Measurements from ENCODE around the gene ATP2C2. TPM values are rescaled to one million over a fixed set of nuclear protein-coding genes. Genes with fewer than 3 reads are reported as not detected.
"Not testable (repeated sequence)": the region's sequence is repeated elsewhere in the genome, so short reads cannot be mapped to it uniquely, and the experiment has no call there.

The ATP2C2 gene
- polyA plus RNA-seq, 1 donor, result 0.38 TPM

DNA sequence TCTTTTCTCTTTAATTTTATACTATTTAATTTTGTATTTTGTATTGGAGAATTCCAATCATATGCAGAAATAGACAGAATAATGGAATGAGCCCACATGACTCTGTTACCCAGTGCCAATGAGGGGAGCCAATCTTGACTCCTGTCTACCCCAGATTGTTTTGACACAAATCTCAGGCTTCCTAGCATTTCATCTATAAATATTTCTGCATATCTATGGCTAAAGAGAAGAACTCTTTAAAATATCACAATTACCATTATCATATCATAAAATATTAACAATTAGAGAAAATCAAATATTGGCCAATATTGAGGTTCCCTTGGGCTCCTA lies 23.7 kb downstream of the ATP2C2 start:
- DNase-seq (ENCODE audit: low read depth), result no peak

- DNase-seq (ENCODE audit: low read depth), result not testable (repeated sequence)
Observed at GRCh38 chr16:84396082-84396481, 27.7 kb downstream of the ATP2C2 start.

DNA sequence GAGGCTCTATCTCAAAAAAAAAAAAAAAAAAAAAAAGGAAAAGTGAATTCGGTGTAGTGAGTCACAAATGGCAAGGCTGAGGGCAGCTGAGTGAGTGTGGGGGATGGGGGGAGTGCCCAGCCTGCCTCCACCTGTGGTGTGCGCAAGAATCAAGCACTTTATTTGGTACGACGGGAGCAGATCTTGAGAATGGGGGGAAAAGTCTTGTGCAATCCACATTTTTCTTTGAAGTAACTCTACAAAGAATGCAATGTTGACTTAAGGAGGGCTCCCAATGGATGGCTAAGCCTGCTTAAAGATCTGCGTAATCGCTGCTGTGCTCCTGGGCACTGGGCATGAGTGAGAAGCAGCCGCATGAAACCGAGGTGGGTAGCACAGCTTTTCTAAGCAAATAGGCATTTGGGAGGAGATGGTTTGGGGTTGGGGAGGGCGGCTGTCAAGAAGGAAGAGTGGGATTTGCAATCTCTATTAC lies 28.2 kb downstream of the ATP2C2 start:
- DNase-seq (ENCODE audit: low read depth), result no peak

GRCh38 chr16:84397090-84397489 lies 28.8 kb downstream of the ATP2C2 start:
- DNase-seq (ENCODE audit: low read depth), result no peak

DNA sequence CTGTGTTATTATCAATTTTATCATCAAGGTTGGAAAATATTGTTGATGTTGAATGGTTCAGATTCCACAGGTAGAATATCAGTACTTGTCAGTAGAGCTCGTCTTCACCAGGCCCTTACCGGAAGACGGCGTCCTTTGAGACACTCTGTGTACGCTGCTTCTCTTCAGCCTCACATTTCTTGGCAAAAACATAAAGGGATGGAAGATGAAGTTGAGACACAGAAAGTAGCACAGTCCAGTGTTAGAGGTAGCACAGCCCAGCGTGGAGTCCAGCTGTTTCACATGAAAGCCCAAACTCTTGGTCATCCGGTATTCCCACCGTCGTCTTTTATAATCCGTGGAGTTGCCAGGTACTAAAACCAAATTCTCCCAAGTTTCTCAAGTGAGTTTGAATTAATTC lies 30.4 kb downstream of the ATP2C2 start:
- DNase-seq (ENCODE audit: low read depth), result no peak

DNA sequence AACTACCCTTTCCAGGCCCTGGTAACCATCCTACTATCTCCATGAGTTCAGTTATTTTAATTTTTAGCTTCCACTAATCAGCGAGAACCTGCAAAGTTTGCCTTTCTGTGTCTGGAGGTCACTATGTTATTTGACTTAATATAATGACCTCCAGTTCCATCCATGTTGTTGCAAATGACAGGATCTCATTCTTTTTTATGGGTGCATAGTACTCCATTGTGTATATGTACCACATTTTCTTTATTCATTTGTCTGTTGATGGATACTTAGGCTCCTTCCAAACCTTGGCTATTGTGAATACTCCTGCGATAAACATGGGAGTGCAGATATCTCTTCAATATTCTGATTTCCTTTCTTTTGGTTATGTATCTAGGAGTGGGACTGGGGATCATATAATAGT lies 31.6 kb downstream of the ATP2C2 start:
- not testable (repeated sequence) for DNase-seq (ENCODE audit: low read depth)

DNA sequence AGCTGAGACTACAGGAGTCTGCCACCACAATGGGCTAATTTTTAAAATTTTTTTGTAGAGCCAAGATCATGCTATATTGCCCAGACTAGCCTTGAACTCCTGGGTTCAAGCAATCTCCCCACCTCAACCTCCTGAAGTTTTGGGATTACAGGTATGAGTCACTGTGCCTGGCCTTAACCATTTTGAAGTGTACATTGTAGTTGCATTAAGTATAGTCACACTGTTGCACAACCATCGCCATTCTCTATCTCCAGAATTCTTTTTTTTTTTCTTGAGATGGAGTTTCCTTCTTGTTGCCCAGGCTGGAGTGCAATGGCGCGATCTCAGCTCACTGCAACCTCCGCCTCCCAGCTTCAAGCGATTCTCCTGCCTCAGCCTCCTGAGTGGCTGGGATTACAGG lies 35.1 kb downstream of the ATP2C2 start:
- not testable (repeated sequence) for DNase-seq (ENCODE audit: low read depth)

DNA sequence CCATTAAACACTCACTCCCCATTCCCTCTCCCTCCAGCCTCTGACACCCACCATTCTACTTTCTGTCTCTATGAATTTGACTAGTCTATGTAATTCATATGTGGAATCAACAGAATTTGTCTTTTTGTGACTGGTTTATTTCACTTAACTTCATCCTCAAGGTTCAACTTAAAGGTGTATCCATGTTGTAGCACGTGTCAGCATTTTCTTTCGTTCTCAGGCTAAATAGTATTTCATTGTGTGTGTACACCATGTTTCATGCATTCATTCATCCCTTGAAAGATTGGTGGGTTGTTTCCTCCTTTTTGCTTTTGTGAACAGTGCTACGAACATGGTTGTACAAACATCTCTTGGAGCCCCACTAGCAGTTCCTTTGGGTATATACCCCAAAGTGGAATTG lies 36.0 kb downstream of the ATP2C2 start:
- no peak for DNase-seq (ENCODE audit: low read depth)

DNA sequence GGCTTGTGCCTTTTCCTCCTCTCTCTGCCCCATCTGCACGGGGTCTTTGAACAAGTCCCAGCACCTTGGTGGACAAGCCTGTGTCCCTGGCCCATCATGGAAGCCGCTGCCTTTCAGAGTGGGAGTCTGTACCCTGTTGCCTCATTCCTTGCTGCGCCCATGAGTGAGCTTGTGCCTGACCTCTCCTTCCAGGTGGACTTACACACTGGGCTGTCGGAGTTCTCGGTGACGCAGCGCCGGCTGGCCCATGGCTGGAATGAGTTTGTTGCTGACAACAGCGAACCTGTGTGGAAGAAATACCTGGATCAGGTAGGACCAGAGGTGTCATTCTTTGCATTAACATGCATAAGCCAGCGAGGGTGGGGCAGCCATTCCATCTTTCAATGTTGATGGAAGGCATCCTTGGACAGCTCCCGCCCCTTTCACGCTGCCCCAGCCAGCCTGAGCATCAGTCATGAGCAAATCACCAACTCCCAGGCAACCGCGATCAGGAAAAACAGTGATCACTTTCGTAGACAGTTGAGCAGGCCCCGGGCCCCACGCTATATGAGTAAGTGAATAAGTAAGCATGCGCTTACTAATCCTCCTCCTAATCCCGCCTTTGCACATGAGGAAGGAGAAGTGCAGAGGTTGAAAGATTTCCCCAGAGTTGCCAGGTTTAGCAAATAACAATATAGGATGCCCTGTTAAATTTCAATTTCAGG lies 36.8 kb downstream of the ATP2C2 start:
- DNase-seq (ENCODE audit: low read depth), result no peak

DNA sequence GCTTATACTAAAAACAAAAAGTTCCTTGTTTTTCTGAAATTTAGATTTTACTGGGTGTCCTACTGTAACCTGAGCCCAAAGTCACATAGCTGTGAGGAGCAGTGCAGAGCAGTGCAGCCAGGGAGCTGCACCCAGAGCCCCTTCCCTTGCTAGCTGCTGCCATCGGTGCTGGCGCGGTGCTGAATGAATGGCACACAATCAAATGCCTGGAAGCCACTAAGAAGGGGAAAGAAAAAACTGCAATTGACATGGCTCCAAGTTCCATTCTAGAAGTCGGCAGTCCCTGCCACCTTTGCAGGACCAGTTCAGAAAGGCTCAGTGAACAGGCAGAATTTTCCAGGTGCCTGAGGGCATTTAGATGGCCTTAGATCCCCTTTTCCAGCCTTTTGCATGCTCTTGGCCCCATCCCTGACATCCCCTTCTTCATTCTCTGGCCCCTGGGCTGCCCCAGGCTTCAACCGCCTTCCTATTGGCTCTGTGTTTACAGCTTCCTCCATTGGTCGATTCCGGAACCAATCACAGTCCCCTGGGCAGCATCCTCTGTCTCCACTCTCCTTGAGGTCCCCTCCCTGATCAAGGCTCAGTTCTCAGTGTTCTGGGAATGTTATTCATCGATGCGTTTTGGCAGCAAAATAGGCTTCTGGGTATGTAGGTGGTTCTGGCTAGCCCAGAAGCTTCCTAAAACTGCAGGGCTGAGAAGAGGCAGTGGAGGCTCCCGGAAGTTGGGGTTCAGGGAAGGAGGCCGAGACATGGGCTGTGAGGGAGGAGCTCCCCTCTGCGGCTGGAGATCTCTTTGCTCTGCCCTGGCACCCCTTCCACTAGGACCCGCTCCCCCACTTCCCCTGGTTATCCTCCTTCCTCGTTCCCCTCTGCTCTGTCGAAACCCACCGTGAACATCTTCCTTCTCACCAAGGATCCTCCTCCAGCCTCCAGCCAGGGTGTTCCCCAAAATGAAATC lies 37.9 kb downstream of the ATP2C2 start:
- no peak for DNase-seq (ENCODE audit: low read depth)

- DNase-seq (ENCODE audit: low read depth), result no peak
Observed at GRCh38 chr16:84407588-84408313, 39.4 kb downstream of the ATP2C2 start.

DNA sequence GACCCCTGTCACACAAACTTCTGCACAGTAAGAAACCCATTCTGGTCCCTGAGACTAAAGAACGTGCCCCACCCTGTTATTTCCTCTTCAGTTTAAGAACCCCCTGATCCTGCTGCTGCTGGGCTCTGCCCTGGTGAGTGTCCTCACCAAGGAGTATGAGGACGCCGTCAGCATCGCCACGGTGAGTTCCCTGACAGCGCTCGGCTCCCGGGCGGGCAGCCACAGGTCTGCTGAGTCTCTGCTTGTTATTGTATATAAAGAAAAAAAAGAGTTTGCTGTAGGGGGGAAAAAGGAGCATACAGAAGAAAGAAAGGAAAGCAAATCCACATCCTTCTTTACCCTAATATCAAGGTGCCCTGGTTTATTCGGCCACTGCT lies 40.0 kb downstream of the ATP2C2 start:
- DNase-seq (ENCODE audit: low read depth), result no peak

DNA sequence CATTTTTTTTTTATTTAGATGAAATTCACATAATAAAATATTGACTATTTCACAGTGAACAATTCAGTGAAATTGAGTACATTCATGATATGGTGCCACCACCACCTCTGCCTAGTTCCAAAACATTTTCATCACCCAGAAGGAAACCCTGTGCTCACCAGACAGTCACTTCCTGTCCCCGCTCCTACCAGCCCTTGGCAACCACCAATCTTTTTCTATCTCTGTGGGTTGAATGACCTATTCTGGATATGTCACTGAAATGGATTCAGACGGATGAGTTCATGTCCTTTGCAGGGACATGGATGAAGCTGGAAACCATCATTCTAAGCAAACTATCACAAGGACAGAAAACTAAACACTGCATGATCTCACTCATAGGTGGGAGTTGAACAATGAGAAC lies 40.5 kb downstream of the ATP2C2 start:
- DNase-seq (ENCODE audit: low read depth), result no peak

GRCh38 chr16:84410361-84411138 lies 42.2 kb downstream of the ATP2C2 start:
- no peak for DNase-seq (ENCODE audit: low read depth)

DNA sequence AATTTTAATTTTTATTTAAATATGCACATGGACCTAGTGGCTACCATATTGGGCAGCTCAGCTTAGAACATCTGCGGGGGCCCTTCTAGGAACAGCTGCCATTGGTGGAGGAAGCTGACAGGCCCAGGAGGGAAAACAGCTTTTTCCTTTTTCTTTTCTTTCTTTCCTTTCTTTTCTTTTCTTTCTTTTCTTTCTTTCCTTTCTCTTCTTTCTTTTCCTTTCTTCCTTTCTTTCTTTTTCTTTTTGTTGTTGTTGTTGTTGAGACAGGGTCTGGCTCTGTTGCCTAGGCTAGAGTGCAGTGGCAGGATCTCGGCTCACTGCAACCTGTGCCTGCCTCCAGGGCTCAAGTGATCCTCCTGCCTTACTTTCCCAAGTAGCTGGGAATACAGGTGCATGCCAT lies 43.4 kb downstream of the ATP2C2 start:
- DNase-seq (ENCODE audit: low read depth), result no peak

GRCh38 chr16:84412262-84412661 lies 43.9 kb downstream of the ATP2C2 start:
- DNase-seq (ENCODE audit: low read depth), result no peak

- no peak for DNase-seq (ENCODE audit: low read depth)
Observed at GRCh38 chr16:84413244-84414004, 45.1 kb downstream of the ATP2C2 start.

DNA sequence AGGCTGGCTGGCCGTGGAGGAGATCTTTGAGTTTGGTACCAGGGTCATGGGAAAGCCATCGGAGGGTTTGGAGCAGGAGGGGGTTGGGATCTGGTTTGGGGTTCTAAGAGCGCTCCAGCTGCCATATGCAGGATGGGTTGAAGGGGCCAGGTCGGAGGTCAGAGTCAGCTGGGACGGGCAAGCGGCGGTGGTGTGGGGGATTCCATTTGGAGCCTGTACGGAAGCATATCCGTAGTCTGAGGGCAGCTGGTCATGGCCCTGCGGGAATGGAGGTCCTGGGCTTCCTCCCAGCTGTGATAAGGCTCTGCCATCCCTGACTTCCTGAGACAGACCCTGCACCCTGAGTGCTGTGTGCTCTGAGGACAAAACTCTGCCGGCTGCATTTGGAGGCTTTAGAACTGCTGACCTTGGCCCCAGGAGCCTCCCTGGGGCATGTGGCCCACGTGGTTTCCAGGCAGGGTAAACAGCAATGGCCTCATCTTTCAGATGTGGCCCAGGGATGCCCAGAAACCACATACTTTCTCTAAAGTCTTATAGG lies 46.5 kb downstream of the ATP2C2 start:
- DNase-seq (ENCODE audit: low read depth), result no peak

- DNase-seq (ENCODE audit: low read depth), result no peak
Observed at GRCh38 chr16:84416407-84417321, 48.3 kb downstream of the ATP2C2 start.
